IMR-90 (cell line): Measurements from ENCODE around the gene ERVFRD-1.

Source experiments
- CTCF ChIP-seq: conservative IDR thresholded peaks from 2 replicates; pipeline ENCODE4 v1.5.1; 2012; ENCODE audit warnings: mild to moderate bottlenecking, low read depth, low read length, improper control_type of control experiment
- POLR2A ChIP-seq: IDR thresholded peaks from 2 replicates; pipeline ENCODE4 v1.6.1; 2012; ENCODE audit warnings: mild to moderate bottlenecking, low read depth, low read length
- RAD21 ChIP-seq: IDR thresholded peaks from 2 replicates; pipeline ENCODE4 v1.6.1; 2012; ENCODE audit warnings: low read length, improper control_type of control experiment
- RCOR1 ChIP-seq: IDR thresholded peaks from 2 replicates; pipeline ENCODE4 v1.6.1; 2012; ENCODE audit warnings: mild to moderate bottlenecking, low read length, improper control_type of control experiment; ENCODE audit not compliant: insufficient replicate concordance

- TF ChIP-seq CTCF (no peak), RAD21 (no peak), POLR2A (no peak), RCOR1 (no peak)
Observed at GRCh38 chr6:11146117-11146826, 34.7 kb upstream of the ERVFRD-1 start.
